Liver (tissue), 9 donors: ENCODE data around the gene EBF3. TPM values are rescaled to one million over a fixed set of nuclear protein-coding genes. Genes with fewer than 3 reads are reported as not detected.

Experiments
- DNase-seq: peaks from one replicate; pipeline ENCODE4 v3.0.0-alpha.2; 2017; ENCODE audit warnings: low spot score
- H3K27ac ChIP-seq, 2 donors: one replicate each; pipeline ENCODE4 v1.7.0; 2013; ENCODE audit warnings: inconsistent platforms in 2 of 2, low read length in 2 of 2, control low read depth in 1 of 2, low read depth in 1 of 2, mild to moderate bottlenecking in 1 of 2
- H3K27me3 ChIP-seq, 4 donors: one replicate each; pipeline versions ENCODE4 v1.6.1 to v1.7.0; 2013; ENCODE audit warnings: low read length in 3 of 4, inconsistent platforms in 1 of 4, mild to moderate bottlenecking in 1 of 4, moderate library complexity in 1 of 4; ENCODE audit not compliant: control insufficient read depth in 4 of 4, insufficient read depth in 4 of 4
- H3K36me3 ChIP-seq, 4 donors: one replicate each; pipeline versions ENCODE4 v1.6.1 to v1.7.0; 2013; ENCODE audit warnings: low read length in 3 of 4, mild to moderate bottlenecking in 3 of 4, low read depth in 1 of 4, moderate library complexity in 1 of 4; ENCODE audit not compliant: control insufficient read depth in 4 of 4, insufficient read depth in 3 of 4
- H3K4me1 ChIP-seq, 4 donors: one replicate each; pipeline versions ENCODE4 v1.6.1 to v1.7.0; 2013; ENCODE audit warnings: low read length in 3 of 4, mild to moderate bottlenecking in 3 of 4, moderate library complexity in 1 of 4; ENCODE audit not compliant: control insufficient read depth in 4 of 4, insufficient read depth in 4 of 4
- H3K4me3 ChIP-seq, 3 donors: one replicate each; pipeline versions ENCODE4 v1.6.1 to v1.7.0; 2013; ENCODE audit warnings: low read length in 3 of 3, control low read depth in 1 of 3, low read depth in 1 of 3, mild to moderate bottlenecking in 1 of 3
- H3K9ac ChIP-seq, 2 donors: one replicate each; pipeline ENCODE4 v1.7.0; 2013; ENCODE audit warnings: low read length in 2 of 2, mild to moderate bottlenecking in 2 of 2, moderate library complexity in 2 of 2, control low read depth in 1 of 2, low read depth in 1 of 2
- H3K9me3 ChIP-seq, 4 donors: one replicate each; pipeline versions ENCODE4 v1.6.1 to v1.7.0; 2013; ENCODE audit warnings: low read length in 3 of 4; ENCODE audit not compliant: control insufficient read depth in 4 of 4
- EGR1 ChIP-seq, 2 donors: IDR thresholded peaks; 2 replicates each; pipeline ENCODE4 v1.6.1; 2016 to 2018; ENCODE audit warnings: antibody characterized with exemption in 2 of 2, low read depth in 2 of 2
- FOXA1 ChIP-seq: IDR thresholded peaks from 2 replicates; pipeline ENCODE4 v1.6.1; 2016; ENCODE audit warnings: antibody characterized with exemption
- FOXA2 ChIP-seq: IDR thresholded peaks from 2 replicates; pipeline ENCODE4 v1.6.1; 2016; ENCODE audit warnings: antibody characterized with exemption
- GABPA ChIP-seq, 2 donors: IDR thresholded peaks in 1 of 2; conservative IDR thresholded peaks in 1 of 2; 2 replicates each; pipeline ENCODE4 v1.6.1; 2016; ENCODE audit warnings: antibody characterized with exemption in 2 of 2, mild to moderate bottlenecking in 1 of 2, moderate library complexity in 1 of 2
- HNF4A ChIP-seq, 2 donors: conservative IDR thresholded peaks; 2 replicates each; pipeline ENCODE4 v1.6.1; 2016; ENCODE audit warnings: antibody characterized with exemption in 2 of 2, mild to moderate bottlenecking in 2 of 2
- HNF4G ChIP-seq: IDR thresholded peaks from 2 replicates; pipeline ENCODE4 v1.6.1; 2016; ENCODE audit warnings: antibody characterized with exemption
- JUND ChIP-seq, 2 donors: IDR thresholded peaks; 2 replicates each; pipeline ENCODE4 v1.6.1; 2016; ENCODE audit warnings: antibody characterized with exemption in 2 of 2
- NR2F2 ChIP-seq: IDR thresholded peaks from 2 replicates; pipeline ENCODE4 v1.6.1; 2016; ENCODE audit warnings: antibody characterized with exemption
- RXRA ChIP-seq, 2 donors: IDR thresholded peaks; 2 replicates each; pipeline ENCODE4 v1.6.1; 2017 to 2018; ENCODE audit warnings: antibody characterized with exemption in 2 of 2, mild to moderate bottlenecking in 1 of 2
- SP1 ChIP-seq: IDR thresholded peaks from 2 replicates; pipeline ENCODE4 v1.6.1; 2018; ENCODE audit warnings: antibody characterized with exemption, mild to moderate bottlenecking
- TAF1 ChIP-seq: conservative IDR thresholded peaks from 2 replicates; pipeline ENCODE4 v1.6.1; 2016; ENCODE audit warnings: antibody characterized with exemption, mild to moderate bottlenecking
- YY1 ChIP-seq: IDR thresholded peaks from 2 replicates; pipeline ENCODE4 v1.6.1; 2016; ENCODE audit warnings: antibody characterized with exemption, mild to moderate bottlenecking
- WGBS: extraction: QIAGEN DNeasy Blood & Tissue Kit; methylation state at CpG from one replicate; pipeline ENCODE4 v1.1.7; 2013; 5-methylcytosine and 5-hydroxymethylcytosine counted together
- polyA plus RNA-seq, 2 donors: library from polyadenylated mRNA; stranded (reverse) in 1 of 2; unstranded in 1 of 2; fragments of 200-250 nt in 1 of 2; fragments of >200 nt in 1 of 2; fragmentation: Nextera tagmentation in 1 of 2; extraction: Ambion mirVana in 1 of 2; gene quantifications; one replicate each; pipeline versions ENCODE4 v1.2.1 to v1.2.3, GENCODE V29; 2013 to 2015
- total RNA-seq, 2 donors: library from RNA; depleted of rRNA; stranded (reverse); fragments of >200 nt; gene quantifications; one replicate each; pipeline ENCODE4 v1.2.3, GENCODE V29; 2014
- TF ChIP-seq, protein P1 (sequence below): IDR thresholded peaks from 2 replicates; pipeline ENCODE4 v1.6.1; 2016; ENCODE audit warnings: antibody characterized with exemption, mild to moderate bottlenecking
- TF ChIP-seq, protein P2 (sequence below): fragments of 150-350 bp; IDR thresholded peaks from 2 replicates; pipeline ENCODE4 v1.5.1; 2017; ENCODE audit warnings: improper control_type of control experiment, low read depth, low read length; ENCODE audit not compliant: missing input control
- TF ChIP-seq, protein P3 (sequence below): IDR thresholded peaks from 2 replicates; pipeline ENCODE4 v1.6.1; 2016; ENCODE audit warnings: antibody characterized with exemption
- TF ChIP-seq, protein P4 (sequence below): IDR thresholded peaks from 2 replicates; pipeline ENCODE4 v1.6.1; 2016; ENCODE audit warnings: antibody characterized with exemption
- donor health status: healthy.
- donor health status: healthy.
- donor health status: healthy.
- donor health status: healthy.
- donor health status: healthy.

The EBF3 gene
- total and polyA plus RNA-seq, 4 donors: 0.02 to 0.08 TPM; not detected in 2

DNA sequence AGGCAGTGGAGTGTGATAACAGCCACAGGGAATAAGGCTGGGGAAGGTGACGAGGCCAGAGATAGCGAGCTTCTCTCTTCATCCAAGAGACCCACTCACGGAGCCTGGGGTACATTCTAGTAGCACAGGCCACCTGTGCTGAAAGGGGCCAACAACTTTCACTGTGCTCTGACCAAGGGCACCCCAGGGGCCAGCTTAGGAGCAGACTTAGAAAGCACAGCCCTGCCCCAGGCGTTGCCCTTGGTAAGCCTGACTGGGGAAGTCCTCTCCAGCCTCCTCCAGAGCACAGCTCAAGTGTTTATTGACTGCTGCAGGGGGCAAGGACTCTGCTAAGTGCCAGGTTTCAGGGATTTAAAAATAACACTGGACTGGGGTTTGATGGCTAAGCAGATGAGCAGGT is 44.7 kb downstream of the EBF3 start:
- Histone ChIP-seq H3K27me3 (peaks cover 0 to 3% (median 0%) of the 10 kb centered on the region in 4 donors), H3K4me3 (no peak overlapping the region), H3K9ac (no peak overlapping the region), H3K9me3 (no peaks in the 10 kb centered on the region), H3K27ac (no peak overlapping the region), H3K4me1 (no peaks in the 10 kb centered on the region), H3K36me3 (no peaks in the 10 kb centered on the region)
- WGBS: 90% methylated on average over 4 of the region's 4 CpGs
- DNase-seq: no peak
- TF ChIP-seq EGR1 (IDR thresholded peaks at IDR 0.05; ENCODE audit: low read depth in 2 of 2) (no peak), JUND (IDR thresholded peaks at IDR 0.05) (no peak), HNF4A (conservative IDR thresholded peaks at IDR 0.05) (no peak), TAF1 (no peak), HNF4G (no peak), NR2F2 (no peak), FOXA1 (no peak), FOXA2 (no peak), YY1 (no peak), SP1 (no peak), GABPA (IDR thresholded peaks at IDR 0.05 in 1 of 2, conservative IDR thresholded peaks at IDR 0.05 in 1 of 2) (no peak)
- TF ChIP-seq, protein P1, sequence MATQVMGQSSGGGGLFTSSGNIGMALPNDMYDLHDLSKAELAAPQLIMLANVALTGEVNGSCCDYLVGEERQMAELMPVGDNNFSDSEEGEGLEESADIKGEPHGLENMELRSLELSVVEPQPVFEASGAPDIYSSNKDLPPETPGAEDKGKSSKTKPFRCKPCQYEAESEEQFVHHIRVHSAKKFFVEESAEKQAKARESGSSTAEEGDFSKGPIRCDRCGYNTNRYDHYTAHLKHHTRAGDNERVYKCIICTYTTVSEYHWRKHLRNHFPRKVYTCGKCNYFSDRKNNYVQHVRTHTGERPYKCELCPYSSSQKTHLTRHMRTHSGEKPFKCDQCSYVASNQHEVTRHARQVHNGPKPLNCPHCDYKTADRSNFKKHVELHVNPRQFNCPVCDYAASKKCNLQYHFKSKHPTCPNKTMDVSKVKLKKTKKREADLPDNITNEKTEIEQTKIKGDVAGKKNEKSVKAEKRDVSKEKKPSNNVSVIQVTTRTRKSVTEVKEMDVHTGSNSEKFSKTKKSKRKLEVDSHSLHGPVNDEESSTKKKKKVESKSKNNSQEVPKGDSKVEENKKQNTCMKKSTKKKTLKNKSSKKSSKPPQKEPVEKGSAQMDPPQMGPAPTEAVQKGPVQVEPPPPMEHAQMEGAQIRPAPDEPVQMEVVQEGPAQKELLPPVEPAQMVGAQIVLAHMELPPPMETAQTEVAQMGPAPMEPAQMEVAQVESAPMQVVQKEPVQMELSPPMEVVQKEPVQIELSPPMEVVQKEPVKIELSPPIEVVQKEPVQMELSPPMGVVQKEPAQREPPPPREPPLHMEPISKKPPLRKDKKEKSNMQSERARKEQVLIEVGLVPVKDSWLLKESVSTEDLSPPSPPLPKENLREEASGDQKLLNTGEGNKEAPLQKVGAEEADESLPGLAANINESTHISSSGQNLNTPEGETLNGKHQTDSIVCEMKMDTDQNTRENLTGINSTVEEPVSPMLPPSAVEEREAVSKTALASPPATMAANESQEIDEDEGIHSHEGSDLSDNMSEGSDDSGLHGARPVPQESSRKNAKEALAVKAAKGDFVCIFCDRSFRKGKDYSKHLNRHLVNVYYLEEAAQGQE: no peak
- TF ChIP-seq, protein P2, sequence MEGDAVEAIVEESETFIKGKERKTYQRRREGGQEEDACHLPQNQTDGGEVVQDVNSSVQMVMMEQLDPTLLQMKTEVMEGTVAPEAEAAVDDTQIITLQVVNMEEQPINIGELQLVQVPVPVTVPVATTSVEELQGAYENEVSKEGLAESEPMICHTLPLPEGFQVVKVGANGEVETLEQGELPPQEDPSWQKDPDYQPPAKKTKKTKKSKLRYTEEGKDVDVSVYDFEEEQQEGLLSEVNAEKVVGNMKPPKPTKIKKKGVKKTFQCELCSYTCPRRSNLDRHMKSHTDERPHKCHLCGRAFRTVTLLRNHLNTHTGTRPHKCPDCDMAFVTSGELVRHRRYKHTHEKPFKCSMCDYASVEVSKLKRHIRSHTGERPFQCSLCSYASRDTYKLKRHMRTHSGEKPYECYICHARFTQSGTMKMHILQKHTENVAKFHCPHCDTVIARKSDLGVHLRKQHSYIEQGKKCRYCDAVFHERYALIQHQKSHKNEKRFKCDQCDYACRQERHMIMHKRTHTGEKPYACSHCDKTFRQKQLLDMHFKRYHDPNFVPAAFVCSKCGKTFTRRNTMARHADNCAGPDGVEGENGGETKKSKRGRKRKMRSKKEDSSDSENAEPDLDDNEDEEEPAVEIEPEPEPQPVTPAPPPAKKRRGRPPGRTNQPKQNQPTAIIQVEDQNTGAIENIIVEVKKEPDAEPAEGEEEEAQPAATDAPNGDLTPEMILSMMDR: no peak
- TF ChIP-seq, protein P3, sequence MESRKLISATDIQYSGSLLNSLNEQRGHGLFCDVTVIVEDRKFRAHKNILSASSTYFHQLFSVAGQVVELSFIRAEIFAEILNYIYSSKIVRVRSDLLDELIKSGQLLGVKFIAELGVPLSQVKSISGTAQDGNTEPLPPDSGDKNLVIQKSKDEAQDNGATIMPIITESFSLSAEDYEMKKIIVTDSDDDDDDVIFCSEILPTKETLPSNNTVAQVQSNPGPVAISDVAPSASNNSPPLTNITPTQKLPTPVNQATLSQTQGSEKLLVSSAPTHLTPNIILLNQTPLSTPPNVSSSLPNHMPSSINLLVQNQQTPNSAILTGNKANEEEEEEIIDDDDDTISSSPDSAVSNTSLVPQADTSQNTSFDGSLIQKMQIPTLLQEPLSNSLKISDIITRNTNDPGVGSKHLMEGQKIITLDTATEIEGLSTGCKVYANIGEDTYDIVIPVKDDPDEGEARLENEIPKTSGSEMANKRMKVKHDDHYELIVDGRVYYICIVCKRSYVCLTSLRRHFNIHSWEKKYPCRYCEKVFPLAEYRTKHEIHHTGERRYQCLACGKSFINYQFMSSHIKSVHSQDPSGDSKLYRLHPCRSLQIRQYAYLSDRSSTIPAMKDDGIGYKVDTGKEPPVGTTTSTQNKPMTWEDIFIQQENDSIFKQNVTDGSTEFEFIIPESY: no peak

DNA sequence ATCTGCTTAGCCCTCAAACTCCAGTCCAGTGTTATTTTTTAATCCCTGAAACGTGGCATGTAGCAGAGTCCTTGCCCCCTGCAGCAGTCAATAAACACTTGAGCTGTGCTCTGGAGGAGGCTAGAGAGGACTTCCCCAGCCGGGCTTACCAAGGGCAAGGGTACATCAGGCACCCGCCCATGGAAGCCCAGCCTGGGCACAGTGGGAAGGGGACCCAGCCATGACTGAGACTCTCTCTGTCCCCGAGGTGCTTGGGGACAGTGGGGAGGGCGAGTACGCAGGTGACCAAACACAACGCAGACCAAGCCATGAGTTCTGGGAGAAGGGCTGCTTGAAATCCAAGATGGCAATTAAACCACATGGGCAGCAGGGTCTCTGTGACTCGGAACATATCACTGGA is 45.2 kb downstream of the EBF3 start:
- Histone ChIP-seq H3K9me3 (no peaks in the 10 kb centered on the region), H3K9ac (no peak overlapping the region), H3K27me3 (peaks cover 0 to 3% (median 0%) of the 10 kb centered on the region in 4 donors), H3K4me3 (no peak overlapping the region), H3K4me1 (no peaks in the 10 kb centered on the region), H3K27ac (no peak overlapping the region), H3K36me3 (no peaks in the 10 kb centered on the region)
- WGBS: 87% methylated on average over 8 of the region's 8 CpGs
- DNase-seq: no peak
- TF ChIP-seq, protein P1: no peak
- TF ChIP-seq, protein P4, sequence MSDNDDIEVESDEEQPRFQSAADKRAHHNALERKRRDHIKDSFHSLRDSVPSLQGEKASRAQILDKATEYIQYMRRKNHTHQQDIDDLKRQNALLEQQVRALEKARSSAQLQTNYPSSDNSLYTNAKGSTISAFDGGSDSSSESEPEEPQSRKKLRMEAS: no peak
- TF ChIP-seq GABPA (IDR thresholded peaks at IDR 0.05 in 1 of 2, conservative IDR thresholded peaks at IDR 0.05 in 1 of 2) (no peak), FOXA2 (no peak), RXRA (IDR thresholded peaks at IDR 0.05) (no peak), NR2F2 (no peak), HNF4A (conservative IDR thresholded peaks at IDR 0.05) (no peak), FOXA1 (no peak), SP1 (no peak), HNF4G (no peak), EGR1 (IDR thresholded peaks at IDR 0.05; ENCODE audit: low read depth in 2 of 2) (no peak)
